Sigmoid colon (tissue), 7 donors: ENCODE data around the gene GRIA1. TPM values are rescaled to one million over a fixed set of nuclear protein-coding genes. Genes with fewer than 3 reads are reported as not detected.

Source experiments
- DNase-seq: peaks from one replicate; pipeline ENCODE4 v3.0.0-alpha.2; 2019
- H3K27ac ChIP-seq, 4 donors: fragments of 200-600 bp; sonication (generic); one replicate each; pipeline ENCODE4 v1.5.1; 2016 to 2019; ENCODE audit warnings: mild to moderate bottlenecking in 1 of 4
- H3K27me3 ChIP-seq, 3 donors: fragments of 200-600 bp; sonication (generic); one replicate each; pipeline ENCODE4 v1.5.1; 2019; ENCODE audit warnings: mild to moderate bottlenecking in 1 of 3
- H3K36me3 ChIP-seq, 4 donors: fragments of 200-600 bp; sonication (generic); one replicate each; pipeline ENCODE4 v1.5.1; 2016 to 2019
- H3K4me1 ChIP-seq, 4 donors: fragments of 200-600 bp; sonication (generic); one replicate each; pipeline ENCODE4 v1.5.1; 2017 to 2019
- H3K4me3 ChIP-seq, 4 donors: fragments of 200-600 bp; sonication (generic); one replicate each; pipeline ENCODE4 v1.5.1; 2017 to 2019; ENCODE audit warnings: mild to moderate bottlenecking in 2 of 4, moderate library complexity in 1 of 4
- H3K9me3 ChIP-seq, 4 donors: fragments of 200-600 bp in 3 of 4; sonication (generic) in 3 of 4; one replicate each; pipeline versions ENCODE4 v1.5.1 to v1.6.1; 2013 to 2019
- CTCF ChIP-seq, 4 experiments: fragments of 450-650 bp in 3 of 4; fragments of 200-600 bp in 1 of 4; IDR thresholded peaks; one replicate each; pipeline ENCODE4 v1.5.1; 2016 to 2019; ENCODE audit warnings: antibody characterized with exemption in 4 of 4, mild to moderate bottlenecking in 3 of 4, moderate library complexity in 2 of 4
- EP300 ChIP-seq, 4 donors: sonication (generic); formaldehyde crosslinking; IDR thresholded peaks; one replicate each; pipeline ENCODE4 v1.6.1; 2017; ENCODE audit warnings: antibody characterized with exemption in 4 of 4
- POLR2A ChIP-seq, 2 donors: fragments of 450-650 bp; IDR thresholded peaks; one replicate each; pipeline ENCODE4 v1.6.1; 2016; ENCODE audit warnings: antibody characterized with exemption in 2 of 2, mild to moderate bottlenecking in 2 of 2, moderate library complexity in 2 of 2
- POLR2AphosphoS5 ChIP-seq, 4 donors: sonication (generic); formaldehyde crosslinking; IDR thresholded peaks; one replicate each; pipeline ENCODE4 v1.6.1; 2017; ENCODE audit warnings: antibody characterized with exemption in 4 of 4
- WGBS, 2 donors: extraction: QIAGEN DNeasy Blood & Tissue Kit; methylation state at CpG; one replicate each; pipeline ENCODE4 v1.1.7; 2013; 5-methylcytosine and 5-hydroxymethylcytosine counted together
- intact Hi-C: fragments of 100-400 bp; cut with DNase I; formaldehyde crosslinking; loops from one replicate; pipeline ENCODE4 v1.15.1; 2023
- polyA plus RNA-seq, 3 donors: library from polyadenylated mRNA; stranded (reverse); fragments of 200-250 nt; gene quantifications; one replicate each; pipeline ENCODE4 v1.2.3, GENCODE V29; 2013
- total RNA-seq, 4 donors: library from RNA; depleted of rRNA; stranded (reverse); fragments of >200 nt; gene quantifications; one replicate each; pipeline ENCODE4 v1.1.0, GENCODE V29; 2016
- donor health status: healthy with polysubstance abuse.
- donor health status: Bipolar disorder and iron deficiency.
- donor health status: healthy.

GRIA1 gene
- total and polyA plus RNA-seq, 7 donors: under 0.01 to 1.5 (median 0.51) TPM; not detected in 1

DNA sequence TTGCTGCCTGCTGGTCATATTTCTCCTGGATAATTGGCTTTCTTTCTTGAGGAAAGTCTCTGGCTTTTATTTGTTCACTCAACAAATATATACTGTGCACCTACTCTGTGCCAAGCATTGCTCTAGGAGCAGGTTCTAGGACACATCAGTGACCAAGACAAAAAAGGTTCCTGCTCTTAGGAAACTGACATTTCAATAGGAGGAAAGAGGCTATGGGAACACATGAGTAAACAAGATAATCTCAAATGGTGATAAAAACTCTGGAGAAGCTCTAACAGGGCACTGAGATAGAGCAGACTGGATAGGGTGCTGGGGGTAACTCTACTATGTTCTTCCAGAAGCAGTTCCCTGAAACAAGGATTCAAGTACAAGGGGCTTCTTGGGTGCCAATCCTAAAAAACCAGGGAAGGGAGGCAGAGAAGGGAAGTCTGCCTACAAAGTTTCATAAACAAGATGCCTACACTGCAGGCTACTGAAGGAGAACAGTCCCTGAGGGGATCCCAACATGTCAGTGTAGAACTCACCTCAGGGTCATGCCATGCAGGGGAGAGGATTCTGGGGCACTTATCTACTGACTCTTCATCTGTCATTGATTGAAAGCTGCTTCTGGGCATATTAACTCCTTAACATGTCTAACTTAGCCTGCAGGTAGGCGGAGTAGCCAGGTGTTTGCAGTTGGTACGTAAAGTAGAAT lies 181.3 kb downstream of the GRIA1 start:
- Histone ChIP-seq H3K36me3 (no peaks in the 10 kb centered on the region), H3K4me3 (no peak overlapping the region), H3K27me3 (no peaks in the 10 kb centered on the region), H3K27ac (no peak overlapping the region), H3K9me3 (no peaks in the 10 kb centered on the region), H3K4me1 (no peaks in the 10 kb centered on the region)
- intact Hi-C loops: no loop called here
- DNase-seq: no peak
- 86 to 91% methylated on average over 2 of the region's 2 CpGs for WGBS, 2 donors
- TF ChIP-seq POLR2A (IDR thresholded peaks at IDR 0.05): no peak
- TF ChIP-seq EP300 (IDR thresholded peaks at IDR 0.05): no peak
- TF ChIP-seq POLR2AphosphoS5 (IDR thresholded peaks at IDR 0.05): no peak
- no peak for TF ChIP-seq CTCF (IDR thresholded peaks at IDR 0.05)

DNA sequence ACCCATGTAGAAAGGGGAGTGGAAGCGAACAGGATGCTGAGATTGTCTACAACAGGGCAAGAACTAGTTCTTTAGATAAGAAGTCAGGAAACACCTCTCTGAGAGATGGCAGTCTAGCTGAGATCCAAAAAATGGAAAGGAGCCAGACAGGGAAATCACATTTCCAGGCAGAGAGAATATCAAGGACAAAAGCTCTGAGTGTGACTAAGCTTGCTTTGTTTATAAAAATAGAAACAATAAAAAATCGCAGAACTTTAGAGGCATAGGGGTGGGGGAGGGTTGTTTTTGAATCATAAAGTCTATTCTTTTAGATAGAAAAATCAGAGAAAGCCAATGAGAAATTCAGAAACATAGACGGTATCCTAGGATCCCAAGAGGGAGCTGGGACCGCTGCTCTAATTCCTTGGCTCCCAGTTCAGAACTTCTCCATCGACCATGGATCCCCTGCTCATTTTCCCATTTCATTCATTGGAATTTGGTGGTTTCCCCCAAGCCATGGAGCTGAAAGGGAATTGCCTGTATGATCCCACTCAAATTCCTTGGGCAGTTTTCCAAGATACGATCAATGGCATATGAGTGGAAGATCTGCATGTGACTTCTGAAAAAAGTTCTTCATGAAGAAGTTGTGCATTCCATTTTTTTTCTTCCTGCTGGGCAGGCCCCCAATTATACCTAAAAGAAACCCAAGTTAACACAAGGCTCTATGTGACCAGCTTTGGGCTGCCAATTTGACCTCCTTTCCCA lies 182.0 kb downstream of the GRIA1 start:
- TF ChIP-seq POLR2AphosphoS5 (IDR thresholded peaks at IDR 0.05) (no peak), CTCF (IDR thresholded peaks at IDR 0.05) (no peak), EP300 (IDR thresholded peaks at IDR 0.05) (no peak), POLR2A (IDR thresholded peaks at IDR 0.05) (no peak)
- H3K27me3 ChIP-seq: no peaks in the 10 kb centered on the region
- no peaks in the 10 kb centered on the region for H3K4me1 ChIP-seq
- no peak overlapping the region for H3K27ac ChIP-seq
- no peak overlapping the region for H3K4me3 ChIP-seq
- intact Hi-C loops: no loop called here
- no peaks in the 10 kb centered on the region for H3K9me3 ChIP-seq
- 78 to 82% methylated on average over 6 of the region's 6 CpGs for WGBS, 2 donors
- no peaks in the 10 kb centered on the region for H3K36me3 ChIP-seq
- DNase-seq: no peak

DNA sequence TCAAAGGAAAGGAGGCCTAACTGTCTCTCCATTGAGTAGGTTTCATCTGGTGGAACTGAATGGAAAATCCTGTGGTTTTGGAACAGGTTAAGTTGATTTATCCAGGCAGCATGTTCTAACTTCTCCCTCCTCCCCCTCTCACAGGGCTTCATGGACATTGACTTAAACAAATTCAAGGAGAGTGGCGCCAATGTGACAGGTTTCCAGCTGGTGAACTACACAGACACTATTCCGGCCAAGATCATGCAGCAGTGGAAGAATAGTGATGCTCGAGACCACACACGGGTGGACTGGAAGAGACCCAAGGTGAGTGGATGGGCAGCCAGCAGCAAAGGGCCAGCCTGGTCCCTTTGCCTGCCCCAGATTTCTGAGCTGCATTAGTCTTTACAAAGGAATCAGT lies 183.9 kb downstream of the GRIA1 start:
- no peak for TF ChIP-seq CTCF (IDR thresholded peaks at IDR 0.05)
- TF ChIP-seq EP300 (IDR thresholded peaks at IDR 0.05): no peak
- no peak for TF ChIP-seq POLR2A (IDR thresholded peaks at IDR 0.05)
- TF ChIP-seq POLR2AphosphoS5 (IDR thresholded peaks at IDR 0.05): no peak
- no peak overlapping the region for H3K27ac ChIP-seq
- 91 to 94% methylated on average over 4 of the region's 4 CpGs for WGBS, 2 donors
- DNase-seq: no peak
- H3K27me3 ChIP-seq: no peaks in the 10 kb centered on the region
- no peak overlapping the region for H3K4me3 ChIP-seq
- H3K9me3 ChIP-seq: no peaks in the 10 kb centered on the region
- no peaks in the 10 kb centered on the region for H3K4me1 ChIP-seq
- H3K36me3 ChIP-seq: no peaks in the 10 kb centered on the region
- intact Hi-C loops: no loop called here

DNA sequence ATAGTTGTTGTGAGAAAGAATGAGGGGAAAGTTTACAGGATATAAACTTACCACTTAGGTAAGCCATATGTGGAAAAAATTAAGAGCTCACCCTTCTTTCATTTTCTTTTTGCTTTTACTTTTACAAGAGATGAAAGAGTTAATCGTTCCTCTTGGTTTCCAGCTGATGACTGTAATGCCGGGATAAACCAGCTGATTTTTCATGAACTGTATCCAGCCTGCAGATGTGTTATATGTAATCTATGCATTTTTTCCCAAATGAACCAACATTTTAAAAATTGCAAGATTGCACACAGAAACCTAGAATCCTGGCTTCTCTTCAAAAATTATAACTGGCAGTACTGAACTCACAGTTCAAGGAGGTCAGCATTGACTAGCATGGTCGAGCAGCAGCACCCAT lies 185.9 kb downstream of the GRIA1 start:
- H3K27me3 ChIP-seq: no peaks in the 10 kb centered on the region
- no peaks in the 10 kb centered on the region for H3K4me1 ChIP-seq
- intact Hi-C loops: no loop called here
- no peak overlapping the region for H3K27ac ChIP-seq
- no peak overlapping the region for H3K4me3 ChIP-seq
- no peaks in the 10 kb centered on the region for H3K9me3 ChIP-seq
- TF ChIP-seq CTCF (IDR thresholded peaks at IDR 0.05) (no peak), POLR2A (IDR thresholded peaks at IDR 0.05) (no peak), EP300 (IDR thresholded peaks at IDR 0.05) (no peak)
- DNase-seq: no peak
- WGBS, 2 donors: 42 to 61% methylated on average over 3 of the region's 3 CpGs
- H3K36me3 ChIP-seq: no peaks in the 10 kb centered on the region
